ENCODE results near the gene CYTH4. TPM values are rescaled to one million over a fixed set of nuclear protein-coding genes. Genes with fewer than 3 reads are reported as not detected.
A peak's percentile ranks its signal among the peaks of the same experiment; 100 is the strongest.

CYTH4 gene
- total RNA-seq, 5 donors from 2014 or later (not counting 1 experiment from before 2014, with no cell fraction given): 146 to 181 (median 151) TPM

DNA sequence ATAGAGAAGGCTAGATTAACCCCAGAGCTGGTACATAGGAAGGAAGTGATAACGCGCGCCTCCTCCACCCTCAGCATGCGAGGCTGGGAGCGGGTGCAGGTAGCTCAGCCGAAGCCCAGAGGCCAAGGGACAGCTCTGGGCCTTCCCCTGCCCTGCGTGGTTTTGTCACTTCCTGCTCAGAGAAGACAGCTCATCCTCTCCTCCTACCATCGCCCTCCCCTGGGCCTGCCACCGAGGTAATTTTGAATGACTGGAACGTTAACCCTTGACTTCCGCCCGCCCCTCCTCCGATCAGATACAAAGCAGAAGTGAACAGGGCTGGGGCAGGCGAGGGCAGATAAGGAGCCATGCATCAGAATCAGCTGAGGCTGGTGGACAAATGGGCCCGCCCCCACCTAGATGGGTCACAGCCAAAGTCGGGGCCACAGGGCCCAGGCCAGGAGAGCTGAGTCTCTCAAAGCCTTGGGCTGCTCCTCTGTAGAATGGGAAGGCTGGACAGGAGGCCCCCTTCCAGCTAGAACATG is 39.9 kb upstream of the CYTH4 start:
- CTCF ChIA-PET: interaction anchor here (0.6 to 4.5 kb wide), 14 partner anchors 11 to 469 kb away, joined by 3 to 63 read pairs (median 6); no protein-coding TSS in a partner anchor
- peak overlapping the region; percentile 93 to 97 (median 96) for H3K4me3 Mint-ChIP-seq
- no peaks in the 10 kb centered on the region for H3K27me3 ChIP-seq (replicated peaks in 1 of 2; ENCODE audit: control insufficient read depth in 2 of 2, extremely low read depth in 1 of 2, insufficient read depth in 2 of 2, low read length in 1 of 2)
- no peaks in the 10 kb centered on the region for H3K9me3 Mint-ChIP-seq
- H3K36me3 ChIP-seq (ENCODE audit: control insufficient read depth in 2 of 2, extremely low read depth in 1 of 2, insufficient read depth in 1 of 2, low read length in 1 of 2): peaks cover 5 to 32% of the 10 kb centered on the region in 2 donors
- DNase-seq: peak; percentile 68 to 93 (median 88)
- H3K27ac Mint-ChIP-seq: peak overlapping the region; percentile 99
- peaks cover 26% of the 10 kb centered on the region for H3K36me3 Mint-ChIP-seq
- no peaks in the 10 kb centered on the region for H3K27me3 Mint-ChIP-seq
- no peaks in the 10 kb centered on the region for H3K9me3 ChIP-seq
- POLR2A ChIA-PET: interaction anchor here (0.5 to 1.0 kb wide), 5 partner anchors 9 to 173 kb away, joined by 3 to 5 read pairs (median 3); no protein-coding TSS in a partner anchor
- H3K27ac ChIP-seq (ENCODE audit: low read length): peak overlapping the region; percentile 88
- H3K4me1 ChIP-seq (ENCODE audit: control insufficient read depth in 1 of 2, extremely low read depth in 1 of 2, insufficient read depth in 2 of 2, low read length in 2 of 2): peaks cover 45 to 75% of the 10 kb centered on the region in 2 experiments
- H3K4me3 ChIP-seq (ENCODE audit: control insufficient read depth in 1 of 2, extremely low read depth in 1 of 2, low read length in 1 of 2): peak overlapping the region; percentile 96 to 97
- peaks cover 63 to 73% (median 72%) of the 10 kb centered on the region in 3 donors for H3K4me1 Mint-ChIP-seq
- 0% methylated on average over 16 of the region's 16 CpGs for WGBS (ENCODE audit: insufficient coverage)
- ATAC-seq (replicated peaks in 1 of 4): peak; percentile 71 to 74 (median 72)

DNA sequence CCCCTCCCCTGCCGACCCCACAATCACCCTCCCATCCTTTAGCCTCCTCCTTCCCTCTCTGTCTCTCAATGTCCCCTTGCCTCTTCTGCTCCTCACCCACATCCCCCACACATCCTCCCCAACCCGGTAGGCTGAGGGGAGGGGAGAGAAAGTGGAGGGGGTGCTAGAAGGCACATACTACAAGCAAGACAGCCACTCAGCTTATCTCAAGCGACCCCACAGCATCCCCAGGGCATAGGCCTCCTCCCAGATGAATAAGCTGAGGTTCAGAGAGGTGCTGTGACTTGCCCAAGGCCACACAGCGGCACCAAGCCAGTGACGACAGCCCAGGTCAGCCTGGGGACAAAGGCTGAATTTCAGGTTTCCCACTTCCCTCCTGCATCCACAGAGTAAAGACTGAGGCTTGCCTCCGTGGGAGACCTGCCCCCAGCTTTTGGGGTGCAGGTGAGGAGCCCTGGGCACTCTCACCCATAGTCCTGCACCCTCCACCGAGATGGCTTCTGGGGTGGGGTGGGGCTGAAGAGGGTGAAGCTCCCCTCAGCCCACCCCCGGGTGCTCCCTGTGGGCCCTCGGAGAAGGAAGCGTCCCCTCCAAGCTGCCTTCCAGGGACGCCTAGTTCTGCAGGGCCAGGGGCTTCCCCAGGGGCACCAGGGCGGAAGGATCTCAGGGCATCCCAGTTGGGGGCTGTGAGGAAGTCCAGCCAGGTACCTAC is 38.8 kb upstream of the CYTH4 start:
- peaks cover 5 to 28% of the 10 kb centered on the region in 2 donors for H3K36me3 ChIP-seq (ENCODE audit: control insufficient read depth in 2 of 2, extremely low read depth in 1 of 2, insufficient read depth in 1 of 2, low read length in 1 of 2)
- ATAC-seq (replicated peaks in 1 of 4): peak; percentile 0 to 9 (median 1)
- peak overlapping the region; percentile 88 for H3K27ac ChIP-seq (ENCODE audit: low read length)
- H3K27me3 ChIP-seq (replicated peaks in 1 of 2; ENCODE audit: control insufficient read depth in 2 of 2, extremely low read depth in 1 of 2, insufficient read depth in 2 of 2, low read length in 1 of 2): no peaks in the 10 kb centered on the region
- H3K4me1 Mint-ChIP-seq: peaks cover 53 to 62% (median 61%) of the 10 kb centered on the region in 3 donors
- H3K9me3 Mint-ChIP-seq: no peaks in the 10 kb centered on the region
- H3K4me3 Mint-ChIP-seq: peak overlapping the region; percentile 93 to 97 (median 96)
- no peaks in the 10 kb centered on the region for H3K27me3 Mint-ChIP-seq
- ChIA-PET CTCF (interaction anchor here (1.0 to 4.5 kb wide), 11 partner anchors 12 to 365 kb away, joined by 3 to 63 read pairs (median 5); partner anchors contain the start of gene GGA1 (in 1 of the 2)), POLR2A (interaction anchor here (0.6 to 0.9 kb wide), 2 partner anchors 27 to 45 kb away, joined by 4 to 12 read pairs; no protein-coding TSS in a partner anchor)
- DNase-seq: peak in 2 of 35 experiments; percentile 31 to 44
- H3K36me3 Mint-ChIP-seq: peaks cover 17% of the 10 kb centered on the region
- H3K9me3 ChIP-seq: no peaks in the 10 kb centered on the region
- H3K27ac Mint-ChIP-seq: peak overlapping the region; percentile 99
- 0% methylated on average over 7 of the region's 12 CpGs for WGBS (ENCODE audit: insufficient coverage)
- H3K4me1 ChIP-seq (ENCODE audit: control insufficient read depth in 1 of 2, extremely low read depth in 1 of 2, insufficient read depth in 2 of 2, low read length in 2 of 2): peaks cover 38 to 64% of the 10 kb centered on the region in 2 experiments
- H3K4me3 ChIP-seq (ENCODE audit: control insufficient read depth in 1 of 2, extremely low read depth in 1 of 2, low read length in 1 of 2): peak overlapping the region; percentile 96 to 97

DNA sequence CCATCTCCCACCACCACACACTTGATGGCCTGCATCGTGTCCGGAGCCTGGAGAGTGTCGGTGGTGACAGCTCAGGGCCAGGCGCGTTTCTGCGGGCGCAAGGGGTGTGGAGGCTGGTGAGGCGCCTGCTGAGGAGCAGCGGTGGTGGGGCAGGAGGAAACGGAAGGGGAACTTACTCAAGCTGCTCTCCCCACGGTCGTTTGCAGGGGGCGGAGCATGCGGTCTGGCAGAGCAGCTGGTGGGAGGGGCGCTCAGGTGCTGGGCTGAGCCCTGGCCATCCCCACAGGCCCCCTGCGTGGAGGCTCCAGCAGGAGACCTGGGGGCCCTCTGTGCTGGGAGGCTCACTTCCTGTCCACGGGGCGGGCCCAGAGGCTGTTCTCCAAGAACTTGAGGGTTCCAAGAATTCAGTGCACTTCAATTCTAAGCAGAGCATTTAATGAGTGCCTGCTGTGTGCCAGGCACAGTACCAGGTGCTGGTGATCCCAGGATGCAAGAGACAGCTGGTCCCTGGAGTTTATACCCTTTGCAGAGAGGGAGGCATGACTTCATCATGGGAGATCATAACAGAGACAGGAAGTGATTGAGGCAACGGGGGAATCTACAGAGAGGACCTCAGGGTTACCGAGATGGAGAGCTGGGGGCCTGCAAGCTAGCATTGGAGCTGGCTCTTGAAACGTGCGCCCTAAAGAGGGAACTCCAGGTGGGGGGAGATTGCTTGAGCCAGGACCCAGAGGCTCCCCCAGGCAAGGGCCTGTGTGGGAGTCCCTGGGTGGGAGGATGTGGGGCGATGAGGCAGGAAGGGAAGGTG is 38.0 kb upstream of the CYTH4 start, which contains the start of gene RAC2:
RAC2 (minus strand) TSS at position 156 of the 808 bp plus-strand sequence; CDS start at position 35, 121 bp downstream.
- Histone ChIP-seq H3K4me1 (ENCODE audit: control insufficient read depth in 1 of 2, extremely low read depth in 1 of 2, insufficient read depth in 2 of 2, low read length in 2 of 2) (peaks cover 33 to 57% of the 10 kb centered on the region in 2 experiments), H3K27me3 (replicated peaks in 1 of 2; ENCODE audit: control insufficient read depth in 2 of 2, extremely low read depth in 1 of 2, insufficient read depth in 2 of 2, low read length in 1 of 2) (no peaks in the 10 kb centered on the region), H3K4me3 (ENCODE audit: control insufficient read depth in 1 of 2, extremely low read depth in 1 of 2, low read length in 1 of 2) (peak within 1 kb of the TSS; percentile 96 to 97), H3K27ac (ENCODE audit: low read length) (peak within 1 kb of the TSS; percentile 88), H3K9me3 (no peaks in the 10 kb centered on the region), H3K36me3 (ENCODE audit: control insufficient read depth in 2 of 2, extremely low read depth in 1 of 2, insufficient read depth in 1 of 2, low read length in 1 of 2) (peaks cover 5 to 27% of the 10 kb centered on the region in 2 donors)
- WGBS (ENCODE audit: insufficient coverage): 2% methylated on average over 20 of the region's 23 CpGs
- Mint-ChIP-seq H3K4me3 (peak within 1 kb of the TSS; percentile 93 to 97 (median 96)), H3K36me3 (peaks cover 16% of the 10 kb centered on the region), H3K27me3 (no peaks in the 10 kb centered on the region), H3K4me1 (peaks cover 46 to 54% (median 54%) of the 10 kb centered on the region in 3 donors), H3K27ac (peak within 1 kb of the TSS; percentile 99), H3K9me3 (no peaks in the 10 kb centered on the region)
- POLR2A ChIA-PET: interaction anchor here in 1 of 2 donors (0.7 to 0.9 kb wide), 2 partner anchors 12 to 27 kb away, joined by 3 to 4 read pairs; no protein-coding TSS in a partner anchor
- CTCF ChIA-PET: interaction anchor here (0.9 to 4.5 kb wide), 9 partner anchors 13 to 364 kb away, joined by 3 to 63 read pairs (median 3); partner anchors contain the start of gene GGA1 (in 1 of the 2)
- peak; percentile 64 to 69 (median 66) for ATAC-seq (replicated peaks in 1 of 4)
- peak; percentile 74 to 92 (median 86) for DNase-seq

DNA sequence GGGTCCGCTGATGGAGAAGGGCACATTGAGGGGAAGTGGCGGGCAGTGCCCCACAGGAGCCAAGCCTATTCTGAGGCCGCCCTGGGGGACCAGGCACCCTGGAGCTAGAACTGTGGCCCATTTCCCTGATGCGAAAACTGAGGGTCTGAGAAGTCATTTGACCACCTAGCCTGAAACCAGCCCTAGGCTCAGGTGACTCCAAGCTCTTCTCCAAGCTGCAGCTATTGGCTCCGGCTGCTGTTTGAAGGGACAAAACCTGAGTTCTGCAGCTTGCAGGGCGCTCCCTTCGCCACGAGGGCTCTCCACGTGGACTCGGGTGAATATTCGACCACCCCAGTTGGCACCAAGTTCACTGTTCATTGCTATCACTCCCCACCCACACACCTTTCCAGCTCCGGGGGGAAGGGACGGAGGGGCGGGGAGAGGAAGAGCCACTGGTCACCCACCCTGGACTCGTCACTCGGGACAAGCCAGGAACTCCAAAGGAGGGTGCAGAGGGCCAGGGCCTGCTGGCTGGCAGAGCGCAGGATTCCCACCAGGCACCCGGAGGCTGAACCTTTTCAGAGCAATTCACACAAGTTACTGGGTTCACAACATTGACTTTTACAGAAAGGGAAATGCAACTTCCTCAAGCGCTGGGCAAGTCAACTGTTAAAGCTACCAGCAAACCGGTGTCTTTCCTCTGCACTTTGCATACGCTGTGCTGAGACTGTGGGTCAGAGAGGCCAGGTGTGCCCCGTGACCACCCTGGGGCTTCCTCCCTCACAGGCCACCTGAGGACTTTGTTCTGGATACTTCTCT is 37.2 kb upstream of the CYTH4 start:
- H3K36me3 ChIP-seq (ENCODE audit: control insufficient read depth in 2 of 2, extremely low read depth in 1 of 2, insufficient read depth in 1 of 2, low read length in 1 of 2): peaks cover 5 to 19% of the 10 kb centered on the region in 2 donors
- Mint-ChIP-seq H3K36me3 (peaks cover 16% of the 10 kb centered on the region), H3K4me3 (peak overlapping the region; percentile 93 to 97 (median 96)), H3K4me1 (peaks cover 39 to 46% (median 46%) of the 10 kb centered on the region in 3 donors), H3K27me3 (no peaks in the 10 kb centered on the region), H3K27ac (peak overlapping the region; percentile 99), H3K9me3 (no peaks in the 10 kb centered on the region)
- CTCF ChIA-PET: interaction anchor here in 1 of 2 donors (0.9 to 4.5 kb wide), 6 partner anchors 14 to 362 kb away, joined by 3 to 63 read pairs (median 4); no protein-coding TSS in a partner anchor
- H3K9me3 ChIP-seq: no peaks in the 10 kb centered on the region
- WGBS (ENCODE audit: insufficient coverage): 49% methylated on average over 11 of the region's 22 CpGs
- peak in 1 of 4 experiments; percentile 0 for ATAC-seq (replicated peaks in 1 of 4)
- peaks cover 26 to 49% of the 10 kb centered on the region in 2 experiments for H3K4me1 ChIP-seq (ENCODE audit: control insufficient read depth in 1 of 2, extremely low read depth in 1 of 2, insufficient read depth in 2 of 2, low read length in 2 of 2)
- no peaks in the 10 kb centered on the region for H3K27me3 ChIP-seq (replicated peaks in 1 of 2; ENCODE audit: control insufficient read depth in 2 of 2, extremely low read depth in 1 of 2, insufficient read depth in 2 of 2, low read length in 1 of 2)
- peak overlapping the region; percentile 88 for H3K27ac ChIP-seq (ENCODE audit: low read length)
- H3K4me3 ChIP-seq (ENCODE audit: control insufficient read depth in 1 of 2, extremely low read depth in 1 of 2, low read length in 1 of 2): peak overlapping the region in 1 of 2 donors; percentile 97
- POLR2A ChIA-PET: interaction anchor here in 1 of 2 donors (0.6 to 0.7 kb wide), 2 partner anchors 12 to 26 kb away, joined by 3 to 4 read pairs; no protein-coding TSS in a partner anchor
- DNase-seq: peak in 2 of 35 experiments; percentile 23 to 34

DNA sequence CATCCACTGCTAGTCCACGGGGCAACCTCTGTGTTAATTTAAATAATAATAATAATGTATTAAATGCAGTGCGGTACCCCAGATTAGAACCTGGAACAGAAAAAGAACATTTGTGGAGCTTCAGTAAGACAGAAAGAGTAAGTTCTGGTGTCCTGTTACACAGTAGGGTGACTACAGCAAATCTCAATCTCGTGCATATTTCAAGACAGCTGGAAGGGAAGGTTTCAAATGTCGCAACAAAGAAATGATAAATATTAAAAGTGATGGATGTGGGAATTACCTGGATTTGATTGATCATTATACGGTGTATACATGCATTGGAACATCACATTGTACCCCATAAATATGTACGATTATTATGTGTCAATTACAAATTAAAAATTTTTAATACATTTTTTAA is 36.6 kb upstream of the CYTH4 start:
- no peak for DNase-seq
- no peak for ATAC-seq (replicated peaks in 1 of 4)
- H3K27me3 Mint-ChIP-seq: no peaks in the 10 kb centered on the region
- CTCF ChIA-PET: interaction anchor here in 1 of 2 donors (0.7 to 4.5 kb wide), 3 partner anchors 14 to 24 kb away, joined by 3 to 63 read pairs (median 26); no protein-coding TSS in a partner anchor
- WGBS (ENCODE audit: insufficient coverage): 100% methylated on average over 1 of the region's 6 CpGs
- peak overlapping the region in 1 of 3 donors; percentile 97 for H3K4me3 Mint-ChIP-seq
- Histone ChIP-seq H3K4me1 (ENCODE audit: control insufficient read depth in 1 of 2, extremely low read depth in 1 of 2, insufficient read depth in 2 of 2, low read length in 2 of 2) (peaks cover 20 to 43% of the 10 kb centered on the region in 2 experiments), H3K9me3 (no peaks in the 10 kb centered on the region), H3K27me3 (replicated peaks in 1 of 2; ENCODE audit: control insufficient read depth in 2 of 2, extremely low read depth in 1 of 2, insufficient read depth in 2 of 2, low read length in 1 of 2) (no peaks in the 10 kb centered on the region), H3K4me3 (ENCODE audit: control insufficient read depth in 1 of 2, extremely low read depth in 1 of 2, low read length in 1 of 2) (no peak overlapping the region), H3K36me3 (ENCODE audit: control insufficient read depth in 2 of 2, extremely low read depth in 1 of 2, insufficient read depth in 1 of 2, low read length in 1 of 2) (peaks cover 5 to 13% of the 10 kb centered on the region in 2 donors), H3K27ac (ENCODE audit: low read length) (peak overlapping the region; percentile 88)
- peaks cover 10% of the 10 kb centered on the region for H3K36me3 Mint-ChIP-seq
- H3K4me1 Mint-ChIP-seq: peaks cover 32 to 40% (median 39%) of the 10 kb centered on the region in 3 donors
- POLR2A ChIA-PET: interaction anchor here in 1 of 2 donors (0.6 kb wide), 1 partner anchor 27 kb away, joined by 4 read pairs; no protein-coding TSS in a partner anchor
- no peak overlapping the region for H3K27ac Mint-ChIP-seq
- H3K9me3 Mint-ChIP-seq: no peaks in the 10 kb centered on the region

Data from T-cell (primary cell).